NCI-H187 (cell line): ENCODE measurements around the gene TFEB.
A peak's percentile ranks its signal among the peaks of the same experiment; 100 is the strongest.

Source experiments
- DNase-seq, 2 experiments: peaks; one replicate each; lab custom pipeline; 2025; lab: John Stamatoyannopoulos, UW

TFEB gene

GRCh38 chr6:41736800-41737555 lies 1.6 kb upstream of the TFEB start:
- DNase-seq = no peak

GRCh38 chr6:41736186-41736733 lies 852 bp upstream of the TFEB start:
- no peak for DNase-seq

DNA sequence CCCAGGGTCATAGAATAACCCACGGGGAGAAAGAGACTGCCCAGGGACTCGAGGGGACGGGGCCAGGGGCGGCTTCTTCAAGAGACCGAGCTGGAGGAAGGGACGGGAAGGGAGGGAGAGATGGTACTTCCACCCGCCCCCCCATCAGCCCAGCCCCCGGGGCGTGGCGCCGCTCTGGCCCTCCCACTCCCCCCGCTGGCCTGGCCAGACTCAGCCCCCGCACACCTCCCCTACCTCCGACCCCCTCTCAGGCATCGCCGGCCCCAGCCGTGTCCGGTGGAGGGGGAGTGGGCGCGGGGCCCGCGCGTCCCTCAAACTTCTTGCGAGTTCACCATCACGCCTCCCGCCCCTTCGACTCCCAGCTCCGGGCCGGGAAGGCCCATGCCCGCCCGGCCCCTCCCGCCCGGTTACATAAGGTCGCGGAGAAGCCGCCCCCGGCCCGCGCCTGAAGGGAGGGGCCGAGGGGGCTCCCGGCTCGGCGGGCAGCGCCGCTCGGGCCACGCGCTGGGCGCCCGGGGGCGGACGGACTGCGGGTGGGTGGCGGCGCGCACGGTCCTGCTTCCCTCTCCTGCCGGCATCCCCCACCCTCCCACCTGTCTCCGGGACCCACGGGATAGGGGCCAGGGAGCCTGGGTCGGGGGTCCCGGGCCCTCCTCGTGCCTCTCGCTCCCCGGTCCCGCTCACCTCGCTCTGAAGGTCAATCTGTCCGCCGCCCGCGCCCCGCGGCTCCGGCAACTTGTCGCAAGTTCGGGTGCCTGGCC lies 562 bp downstream of the TFEB start:
- peak in 1 of 2 experiments; percentile 15 for DNase-seq

GRCh38 chr6:41733707-41734665 lies 1.4 kb downstream of the TFEB start:
- no peak for DNase-seq

DNA sequence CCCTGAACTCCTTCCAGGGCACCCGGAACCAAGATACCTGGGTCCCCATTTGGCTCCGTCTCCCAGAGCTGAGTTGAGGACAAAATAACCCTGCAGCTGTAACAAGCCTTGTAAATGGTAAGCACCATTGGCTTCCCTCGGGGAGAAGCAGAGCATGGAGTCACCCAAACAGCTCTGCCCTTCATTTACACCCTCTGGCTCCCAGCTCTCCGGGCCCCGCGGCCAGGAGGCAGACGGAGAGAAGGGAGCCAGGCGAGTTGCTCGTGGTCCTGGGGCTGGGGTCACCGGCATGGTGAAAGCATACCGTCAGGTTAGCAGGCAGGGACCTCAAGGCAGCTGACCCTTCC lies 2.1 kb downstream of the TFEB start:
- no peak for DNase-seq

- no peak for DNase-seq
Measured at GRCh38 chr6:41732591-41733359, 2.6 kb downstream of the TFEB start.

- no peak for DNase-seq
Measured at GRCh38 chr6:41732149-41732548, 3.3 kb downstream of the TFEB start.

DNA sequence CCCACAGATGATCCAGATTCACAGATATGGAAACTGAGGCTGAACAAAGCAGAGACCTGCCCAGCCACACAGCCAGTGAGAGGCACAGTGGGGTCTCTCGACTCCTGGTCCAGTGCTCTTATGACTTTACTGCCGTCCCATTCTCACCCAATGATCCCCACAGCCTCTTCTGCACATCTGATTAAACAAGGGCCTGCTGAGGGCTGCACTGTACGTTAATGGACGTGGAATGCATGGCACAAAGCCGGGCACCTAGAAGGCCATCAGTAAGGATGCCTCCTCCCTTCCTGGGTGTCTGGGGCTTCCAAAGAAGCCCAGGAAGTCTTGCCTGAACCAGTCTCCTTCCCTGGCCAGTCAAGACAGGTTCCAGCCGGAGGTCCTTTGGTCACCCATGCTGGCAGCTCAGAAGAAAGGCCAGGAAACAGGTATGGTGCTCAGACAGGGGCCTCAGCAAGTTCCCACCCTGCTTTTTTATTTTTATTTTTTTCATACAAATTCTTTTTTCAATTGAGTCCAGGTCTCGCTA lies 3.8 kb downstream of the TFEB start:
- no peak for DNase-seq

DNA sequence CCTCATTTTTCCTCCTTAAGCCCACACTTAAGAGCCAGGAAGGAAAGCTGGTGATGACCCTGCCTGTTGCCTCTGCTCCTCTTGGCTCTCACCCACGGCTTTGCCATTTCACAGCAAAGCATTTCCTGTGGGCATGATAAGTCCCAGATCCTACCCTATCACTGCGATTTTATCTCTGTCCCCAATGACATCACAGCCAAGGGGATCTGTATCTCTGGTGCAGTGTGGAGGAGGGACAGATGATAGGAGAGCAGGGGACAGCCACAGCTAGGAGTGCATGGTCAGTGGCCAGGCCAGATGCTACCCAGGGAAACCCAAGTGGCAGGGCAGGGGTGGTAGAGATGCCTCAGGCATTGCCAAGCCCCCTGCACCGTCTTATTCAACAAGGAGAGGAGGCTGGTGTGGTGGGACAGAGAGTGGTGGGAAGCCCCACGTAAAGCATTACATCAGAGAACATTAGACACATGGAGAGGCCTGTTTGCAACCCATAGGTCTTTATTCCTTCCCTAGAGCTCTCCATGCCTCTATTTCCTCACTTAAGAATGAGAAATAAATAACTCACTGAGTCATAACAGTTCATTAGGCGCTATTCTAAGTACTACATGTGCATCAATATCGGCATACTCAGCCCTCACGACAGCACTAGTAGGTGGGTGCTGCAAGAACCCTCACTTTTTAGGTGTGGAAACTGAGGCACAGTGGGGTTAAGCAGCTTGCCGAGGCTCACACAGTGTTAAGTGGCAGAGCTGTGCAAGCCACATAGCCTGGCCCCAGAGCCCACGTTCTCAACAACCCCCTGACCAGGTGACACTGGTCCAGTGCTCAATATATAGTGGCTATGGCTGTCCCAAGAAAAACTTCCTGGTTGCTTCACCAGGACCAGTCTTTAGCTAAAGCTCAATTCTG lies 4.6 kb downstream of the TFEB start:
- DNase-seq = no peak

DNA sequence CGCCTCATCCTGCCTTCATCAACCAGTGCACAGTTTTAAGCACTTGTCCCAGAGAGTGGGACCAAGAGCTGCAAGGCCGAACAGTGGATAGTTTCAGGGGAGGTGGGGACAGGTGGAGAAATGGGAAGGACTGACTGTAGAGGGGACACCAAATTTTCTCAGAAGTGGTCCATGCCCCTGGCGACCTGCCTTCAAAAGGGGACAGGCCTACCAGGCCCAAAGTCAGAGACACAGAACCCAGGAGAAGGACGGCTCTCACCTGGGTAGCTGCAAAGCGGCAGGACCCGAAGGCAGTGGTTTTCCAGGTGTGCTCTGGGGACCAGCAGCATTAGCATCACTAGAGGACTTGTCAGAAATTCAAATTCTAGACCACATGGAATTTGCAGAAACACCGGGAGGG lies 5.8 kb downstream of the TFEB start:
- no peak for DNase-seq

DNA sequence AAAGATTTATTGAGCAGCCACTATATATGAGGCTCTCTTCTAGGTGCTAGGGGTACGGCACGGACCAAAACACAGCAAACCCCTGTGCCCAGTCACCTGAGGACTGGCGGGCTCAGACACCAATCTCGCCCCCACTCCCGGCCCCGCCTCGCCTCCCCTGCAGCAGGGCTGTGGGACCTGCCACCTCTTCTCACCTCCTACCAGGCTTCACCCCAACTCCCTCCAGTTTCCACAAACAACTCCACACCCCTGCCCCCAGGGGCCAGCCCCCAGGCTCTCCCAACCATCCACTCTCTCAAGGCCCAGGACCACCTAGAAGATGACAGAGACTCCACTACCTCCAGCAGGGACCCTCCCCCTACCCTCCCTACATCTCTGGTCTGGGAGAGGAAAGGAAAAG lies 6.5 kb downstream of the TFEB start:
- DNase-seq = no peak

DNA sequence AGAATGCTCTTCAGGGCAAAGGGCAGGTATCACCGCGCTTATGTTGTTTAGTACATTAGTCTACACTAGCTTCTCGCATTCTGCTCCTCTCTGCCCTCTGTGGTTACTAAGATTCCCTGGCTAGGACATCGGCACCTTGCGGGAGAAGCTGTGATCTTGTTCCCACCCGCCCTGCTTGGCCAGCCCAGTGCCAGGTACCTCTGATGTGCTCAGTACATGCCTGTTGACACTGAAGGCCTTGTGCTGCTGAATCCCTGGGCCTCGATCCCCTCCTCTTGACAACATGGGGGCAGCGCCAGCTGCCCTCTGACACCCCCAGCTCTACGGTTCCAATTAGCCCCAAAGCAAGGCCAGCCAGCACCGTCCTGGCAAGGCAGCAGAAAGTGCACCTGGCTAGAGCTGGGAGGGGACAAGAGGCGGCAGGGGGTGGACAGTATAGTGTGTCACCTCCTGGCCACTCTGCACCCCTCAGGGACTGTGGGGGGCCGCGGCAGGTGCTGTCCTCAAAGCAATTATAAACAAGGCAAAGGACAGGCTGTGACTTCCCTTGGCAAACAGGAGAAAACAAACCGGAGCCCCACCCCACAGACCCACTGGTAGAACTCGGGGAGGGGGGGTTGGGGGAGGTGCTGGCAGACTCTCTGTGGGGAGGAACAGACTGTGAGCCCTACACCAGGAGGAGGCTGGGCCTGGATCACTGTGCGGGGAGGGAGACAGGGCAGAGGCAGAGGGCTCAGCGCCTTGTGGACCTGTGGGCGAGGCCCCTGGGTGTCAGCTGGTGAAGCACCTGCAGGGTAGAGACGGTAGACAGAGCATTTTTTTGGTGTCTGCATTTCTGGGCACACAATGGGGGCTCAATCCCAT lies 7.1 kb downstream of the TFEB start:
- peak in 1 of 2 experiments; percentile 43 for DNase-seq

DNA sequence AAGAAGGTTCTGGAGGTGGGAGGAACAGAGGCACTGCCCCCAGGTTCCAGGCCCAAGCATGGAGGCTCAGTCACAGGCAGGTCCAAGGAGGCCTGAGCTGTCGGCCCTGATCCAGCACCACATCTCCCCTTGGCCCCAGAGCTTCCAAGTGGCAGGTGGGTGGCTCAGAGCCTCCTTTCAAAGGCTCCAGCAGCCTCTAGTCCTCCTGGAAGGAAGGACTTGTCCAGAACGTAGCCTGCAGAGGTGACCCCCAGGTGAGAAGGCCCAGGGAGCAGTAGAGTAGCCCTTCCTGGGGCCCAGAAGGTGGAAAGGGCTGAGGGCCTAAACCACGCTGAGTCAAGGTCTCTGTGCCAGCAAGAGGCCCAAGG lies 7.7 kb downstream of the TFEB start:
- DNase-seq = no peak

- DNase-seq = no peak
Measured at GRCh38 chr6:41726876-41727275, 8.5 kb downstream of the TFEB start.

DNA sequence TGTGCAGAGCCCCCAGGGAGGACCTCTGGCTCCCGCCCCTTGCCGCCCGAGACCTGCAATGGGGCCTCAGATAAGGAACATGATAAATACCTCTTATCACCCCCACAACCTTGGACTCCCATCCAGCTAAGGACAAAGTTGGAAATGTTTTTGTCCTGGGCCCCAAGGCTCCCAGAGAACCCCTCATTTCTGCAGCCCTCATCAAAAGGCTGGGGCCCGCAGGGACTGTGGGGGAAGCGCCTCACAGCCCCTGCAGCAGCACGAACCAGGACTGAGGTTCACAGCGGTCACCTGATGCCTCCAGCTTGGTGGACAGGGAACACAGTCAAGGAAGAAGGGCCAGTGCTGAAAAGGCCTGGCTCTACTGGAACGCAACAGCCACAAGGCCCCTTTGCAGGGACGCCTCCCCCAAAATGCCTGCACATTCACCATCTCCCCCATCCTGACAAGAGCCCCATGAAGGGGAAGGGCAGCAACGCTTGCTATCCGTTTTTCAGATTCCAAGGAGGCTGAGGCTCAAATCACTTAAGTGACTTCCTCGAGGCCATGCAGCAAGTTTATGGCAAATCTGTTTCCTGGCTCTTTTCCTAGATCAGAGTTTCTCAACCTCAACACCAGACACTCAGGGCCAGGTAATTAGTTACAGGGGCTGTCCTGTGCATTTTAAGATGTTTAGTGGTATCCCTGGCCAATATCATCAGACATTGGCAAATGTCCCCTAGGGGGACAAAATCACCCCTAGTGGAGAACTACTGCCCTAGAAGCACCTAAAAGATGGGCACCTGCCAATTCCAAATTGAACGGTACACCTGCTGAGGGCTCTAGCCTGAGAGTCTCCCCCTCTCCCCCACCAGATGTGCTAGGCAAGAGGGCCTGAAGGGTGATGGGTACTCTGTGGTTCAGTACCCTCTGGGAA lies 10.6 kb downstream of the TFEB start:
- DNase-seq = no peak

GRCh38 chr6:41724228-41724580 lies 11.2 kb downstream of the TFEB start:
- no peak for DNase-seq

DNA sequence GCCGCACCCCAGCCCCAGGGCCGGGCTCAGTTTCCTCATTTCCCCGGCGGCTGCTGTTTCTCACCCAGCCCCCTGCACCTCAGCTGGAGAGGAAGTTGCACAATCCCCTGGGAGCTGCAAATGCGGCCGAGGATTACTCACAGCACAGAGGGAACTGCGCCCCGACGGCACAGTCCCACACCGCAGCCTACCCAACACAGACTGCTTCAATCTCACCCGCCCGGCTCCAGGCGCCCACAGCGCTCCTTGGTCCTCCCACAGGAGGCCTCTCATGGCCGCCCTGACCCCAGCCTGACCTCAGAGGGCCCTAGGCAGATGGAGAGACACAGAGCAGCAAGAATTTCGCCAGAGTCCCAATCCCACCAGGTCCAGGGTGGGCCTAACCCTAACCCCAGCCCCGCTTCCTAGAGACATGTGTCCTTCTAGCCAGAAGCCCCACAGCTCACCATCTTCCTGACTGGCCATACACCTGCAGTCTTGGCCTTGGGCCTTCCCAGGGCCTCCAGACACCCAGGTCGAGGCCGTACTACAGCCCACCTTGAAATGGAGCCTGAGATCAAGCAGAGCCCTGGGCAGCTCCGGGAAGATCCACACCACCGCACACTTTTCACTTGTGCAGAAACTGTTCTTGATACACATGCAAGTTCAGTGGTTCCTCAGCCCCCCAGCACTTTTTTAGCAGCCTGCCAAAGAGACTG lies 11.7 kb downstream of the TFEB start:
- DNase-seq = no peak
